ENCODE results near the gene MYO5B.
A peak's percentile ranks its signal among the peaks of the same experiment; 100 is the strongest.
"Not testable (repeated sequence)": the region's sequence is repeated elsewhere in the genome, so short reads cannot be mapped to it uniquely, and the experiment has no call there.

The MYO5B gene

GRCh38 chr18:50194631-50195532 lies at the start of gene MYO5B:
MYO5B (minus strand) TSS chr18:50195147; CDS start chr18:50194793, 354 bp downstream.
- no peak for DNase-seq (ENCODE audit: low spot score)

DNA sequence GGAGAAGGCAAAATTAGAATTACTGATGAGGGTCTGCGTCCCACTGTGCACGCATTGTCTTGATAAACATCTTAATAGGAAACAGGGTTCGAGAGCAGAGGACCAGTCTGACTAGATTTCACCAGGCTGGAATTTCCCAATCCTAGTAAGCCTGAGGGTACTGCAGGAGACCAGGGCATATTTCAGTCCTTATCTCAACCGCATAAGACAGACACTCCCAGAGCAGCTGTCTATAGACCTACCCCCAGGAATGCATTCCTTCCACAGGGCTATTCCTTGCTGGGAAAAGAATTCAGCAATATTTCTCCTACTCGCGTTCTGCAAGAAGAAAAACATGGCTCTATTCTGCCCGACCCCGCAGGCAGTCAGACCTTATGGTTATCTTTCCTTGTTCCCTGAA lies 46.8 kb upstream of the MYO5B start:
- DNase-seq (ENCODE audit: low spot score): not testable (repeated sequence)

DNA sequence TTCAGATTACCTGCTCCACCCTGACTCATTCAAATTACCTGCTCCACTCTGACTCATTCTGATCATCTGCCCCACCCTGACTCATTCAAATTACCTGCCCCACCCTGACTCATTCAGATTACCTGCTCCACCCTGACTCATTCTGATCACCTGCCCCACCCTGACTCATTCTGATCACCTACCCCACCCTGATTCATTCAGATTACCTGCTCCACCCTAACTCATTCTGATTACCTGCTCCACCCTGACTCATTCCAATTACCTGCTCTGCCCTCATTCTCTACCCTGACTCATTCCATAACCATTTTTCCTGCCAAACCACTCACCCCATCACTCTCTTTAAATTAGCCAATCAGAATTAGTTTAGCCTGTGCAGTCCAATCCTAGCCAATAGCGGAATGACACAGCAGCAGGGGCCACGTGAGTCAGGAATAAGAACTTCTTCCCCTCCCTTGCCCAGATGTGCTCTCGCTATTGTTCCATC lies 45.2 kb upstream of the MYO5B start:
- DNase-seq (ENCODE audit: low spot score): no peak

DNA sequence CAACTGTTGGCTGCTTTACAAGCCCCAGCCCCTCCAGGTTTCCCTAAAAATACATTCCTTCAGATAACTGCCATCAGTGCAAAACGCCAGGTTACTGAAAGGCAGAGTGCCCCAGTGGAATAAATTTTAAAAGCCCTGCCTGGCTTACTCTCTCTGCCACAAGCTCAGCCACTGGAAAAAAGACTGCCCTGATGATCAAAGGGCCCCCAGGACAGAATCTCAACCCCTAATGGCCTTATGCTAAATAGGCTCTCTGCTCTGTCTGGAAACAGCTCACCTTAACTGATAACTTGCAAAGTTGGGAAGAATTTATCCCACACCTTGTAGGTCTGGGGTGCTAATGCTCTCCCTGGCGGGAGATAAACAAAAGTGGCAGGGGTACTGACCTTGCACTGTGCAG lies 37.5 kb upstream of the MYO5B start:
- DNase-seq (ENCODE audit: low spot score): no peak

DNA sequence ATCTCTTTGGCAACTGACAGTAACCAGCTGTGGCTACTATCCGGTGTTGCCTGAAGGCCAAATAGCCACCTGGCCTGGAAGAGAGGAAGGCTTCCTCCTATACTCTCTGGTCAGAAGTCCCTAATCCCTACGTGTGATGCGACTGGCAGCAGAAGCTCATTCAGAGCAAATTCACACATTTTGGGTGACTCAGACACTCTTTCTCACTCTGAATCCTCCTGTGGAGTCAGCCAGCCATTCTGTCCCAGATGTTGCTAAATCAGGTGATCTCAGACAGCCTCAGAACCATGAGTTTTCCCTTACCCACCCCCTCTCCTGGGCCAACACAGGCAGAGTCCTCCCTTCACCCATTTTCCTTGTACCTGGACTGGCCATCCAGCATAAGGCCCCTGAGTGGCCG lies 36.7 kb upstream of the MYO5B start:
- no peak for DNase-seq (ENCODE audit: low spot score)

- not testable (repeated sequence) for DNase-seq (ENCODE audit: low spot score)
Measured at GRCh38 chr18:50220249-50220648, 25.3 kb upstream of the MYO5B start.

DNA sequence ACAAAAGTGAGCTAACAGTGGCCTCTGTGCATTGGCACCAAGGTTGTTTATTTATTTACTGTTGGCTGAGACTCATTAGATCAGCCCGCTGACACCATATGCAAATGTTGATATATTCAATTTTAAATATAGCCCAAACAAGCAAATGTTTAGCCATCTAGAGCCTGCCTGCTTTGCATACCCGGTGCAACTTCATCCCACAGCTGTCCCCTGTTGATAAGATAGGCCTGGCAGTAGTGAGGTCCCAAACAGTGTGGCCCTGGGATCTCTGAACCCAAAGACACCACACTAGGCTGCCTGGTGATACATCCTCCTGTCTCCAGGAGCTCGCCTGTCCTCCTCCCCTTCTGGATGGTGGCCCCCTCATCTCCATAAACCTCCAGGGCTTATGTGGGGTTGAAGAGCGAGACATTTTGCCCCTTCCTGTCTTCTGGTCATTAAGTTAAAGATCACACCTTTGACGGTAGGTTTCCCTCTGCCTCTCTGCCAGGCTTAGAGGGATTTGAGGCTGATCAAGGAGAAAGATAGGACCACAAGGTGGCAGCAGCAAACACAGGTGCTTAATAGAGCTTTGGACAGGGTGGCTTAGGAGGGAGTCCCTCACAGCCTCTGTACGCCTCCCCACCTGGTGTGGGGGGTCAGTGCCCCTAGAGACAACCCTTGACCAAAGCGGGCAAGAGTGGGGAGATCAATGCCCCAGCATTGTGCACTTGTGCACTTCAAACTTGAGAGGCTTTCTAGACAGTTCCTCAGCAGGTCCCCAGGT lies 23.7 kb upstream of the MYO5B start:
- no peak for DNase-seq (ENCODE audit: low spot score)

- DNase-seq (ENCODE audit: low spot score): no peak
Measured at GRCh38 chr18:50209311-50209710, 14.4 kb upstream of the MYO5B start.

DNA sequence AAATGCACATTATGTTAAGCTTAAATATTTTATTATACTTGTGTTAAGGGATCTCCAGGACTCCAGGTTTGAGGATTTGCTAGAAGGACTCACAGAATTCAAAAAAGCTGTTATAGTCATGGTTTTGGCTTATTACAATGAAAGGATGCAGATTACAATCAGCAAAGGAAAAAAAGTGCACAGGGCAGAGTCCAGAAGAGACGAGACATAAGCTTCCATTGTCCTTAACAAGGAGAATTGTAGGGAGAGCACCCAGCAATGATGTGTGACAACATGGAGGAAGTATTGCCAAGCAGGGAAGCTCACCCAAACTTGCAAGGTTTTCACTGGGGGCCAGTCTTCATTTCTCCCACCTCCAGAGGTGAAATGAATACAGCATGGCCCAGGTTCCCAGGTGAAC lies 12.8 kb upstream of the MYO5B start:
- DNase-seq (ENCODE audit: low spot score): no peak

- DNase-seq (ENCODE audit: low spot score): peak; percentile 23
Measured at GRCh38 chr18:50203801-50204604, 9.1 kb upstream of the MYO5B start.

DNA sequence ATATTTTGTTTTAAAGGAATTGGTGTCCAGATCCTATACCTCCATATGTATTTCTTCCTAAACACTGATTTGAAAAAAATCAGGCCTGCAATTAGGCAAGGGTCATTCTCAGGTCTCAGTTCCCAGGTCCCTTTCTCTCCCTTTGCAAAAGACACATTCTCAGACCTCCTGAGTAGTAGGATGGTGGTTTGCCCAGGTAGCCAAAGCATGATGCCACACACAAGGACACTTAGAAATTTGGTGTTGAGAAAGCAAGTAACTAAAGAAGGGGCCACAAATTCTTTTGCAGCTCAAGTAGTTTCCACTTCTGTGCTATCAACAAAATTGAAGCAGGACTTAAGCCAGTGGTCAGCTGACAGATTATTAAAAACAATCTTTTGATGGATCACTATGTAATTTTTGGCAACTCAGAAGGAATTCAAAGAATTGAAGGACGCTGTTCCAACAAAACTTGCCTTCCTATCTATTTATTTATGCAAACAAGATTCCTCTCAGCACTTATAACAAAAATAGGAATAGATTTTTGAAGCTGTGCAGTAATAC lies 6.6 kb upstream of the MYO5B start:
- no peak for DNase-seq (ENCODE audit: low spot score)

GRCh38 chr18:50199921-50200320 lies 5.0 kb upstream of the MYO5B start:
- DNase-seq (ENCODE audit: low spot score): no peak

DNA sequence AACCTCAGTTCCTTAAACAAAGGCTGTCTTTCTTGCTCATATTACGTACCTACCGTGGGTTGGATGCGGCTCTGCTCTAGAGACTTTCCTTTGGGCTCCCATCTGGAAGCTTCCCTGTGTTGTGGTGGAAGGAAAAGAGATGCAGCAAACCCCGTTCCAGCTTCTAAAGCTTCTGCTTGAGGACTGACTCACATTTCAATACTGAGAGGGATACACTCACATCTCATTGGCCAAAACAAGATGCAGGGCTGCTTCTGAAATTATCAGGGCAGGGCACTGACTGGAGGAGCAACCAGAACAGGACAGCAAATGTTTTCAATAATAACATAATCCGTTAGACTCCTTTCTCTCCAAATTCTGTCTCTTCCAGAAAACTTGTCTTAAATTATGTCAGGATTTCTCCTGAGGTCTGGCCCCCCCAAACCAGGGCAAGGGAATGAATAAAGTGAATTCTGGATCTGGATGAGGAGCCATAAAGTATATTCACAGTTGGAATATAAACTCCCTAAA lies 4.5 kb upstream of the MYO5B start:
- DNase-seq (ENCODE audit: low spot score): no peak

- no peak for DNase-seq (ENCODE audit: low spot score)
Measured at GRCh38 chr18:50196261-50196660, 1.3 kb upstream of the MYO5B start.

- no peak for DNase-seq (ENCODE audit: low spot score)
Measured at GRCh38 chr18:50195689-50196088, 742 bp upstream of the MYO5B start.

DNA sequence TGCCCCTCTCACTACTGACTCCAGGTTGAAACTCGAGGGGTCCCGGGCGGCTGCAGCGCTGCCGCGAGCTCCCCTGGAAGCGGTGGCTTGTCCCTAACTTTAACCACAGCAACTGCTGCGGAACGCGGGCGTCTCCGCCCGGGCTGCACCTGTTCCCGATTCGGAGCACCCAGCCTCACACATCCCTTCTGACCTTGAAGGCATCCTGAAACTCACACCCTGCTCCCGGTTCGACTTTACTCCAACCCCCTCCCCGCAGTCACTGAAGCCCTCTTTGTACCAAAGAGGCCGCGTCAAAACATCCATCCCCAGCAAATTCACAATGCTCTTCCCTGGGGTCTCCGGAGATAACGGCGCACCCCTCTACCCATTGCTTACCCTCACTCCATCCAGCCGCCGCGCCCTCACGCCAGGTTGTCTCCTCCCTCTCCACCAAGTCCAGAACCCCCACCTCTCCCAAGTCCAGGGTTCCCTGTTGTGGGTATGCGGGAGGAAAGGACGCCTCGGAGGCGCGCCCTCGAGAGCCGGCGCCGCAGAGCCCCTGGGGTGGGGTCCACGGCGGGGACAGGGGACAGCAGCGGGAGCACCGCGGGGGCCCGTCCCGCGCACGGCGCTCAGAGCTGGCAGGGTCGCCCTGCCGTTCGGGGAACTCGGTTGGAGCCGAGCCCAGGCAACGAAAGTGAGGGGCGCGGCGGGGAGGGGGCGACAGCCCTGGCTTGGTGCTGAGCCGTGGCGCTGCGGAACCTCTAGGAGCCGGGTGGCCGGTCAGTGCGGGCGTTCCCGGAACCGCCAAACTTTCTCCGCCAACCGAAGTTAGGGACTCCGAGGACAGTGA lies 934 bp downstream of the MYO5B start:
- DNase-seq (ENCODE audit: low spot score): no peak

DNA sequence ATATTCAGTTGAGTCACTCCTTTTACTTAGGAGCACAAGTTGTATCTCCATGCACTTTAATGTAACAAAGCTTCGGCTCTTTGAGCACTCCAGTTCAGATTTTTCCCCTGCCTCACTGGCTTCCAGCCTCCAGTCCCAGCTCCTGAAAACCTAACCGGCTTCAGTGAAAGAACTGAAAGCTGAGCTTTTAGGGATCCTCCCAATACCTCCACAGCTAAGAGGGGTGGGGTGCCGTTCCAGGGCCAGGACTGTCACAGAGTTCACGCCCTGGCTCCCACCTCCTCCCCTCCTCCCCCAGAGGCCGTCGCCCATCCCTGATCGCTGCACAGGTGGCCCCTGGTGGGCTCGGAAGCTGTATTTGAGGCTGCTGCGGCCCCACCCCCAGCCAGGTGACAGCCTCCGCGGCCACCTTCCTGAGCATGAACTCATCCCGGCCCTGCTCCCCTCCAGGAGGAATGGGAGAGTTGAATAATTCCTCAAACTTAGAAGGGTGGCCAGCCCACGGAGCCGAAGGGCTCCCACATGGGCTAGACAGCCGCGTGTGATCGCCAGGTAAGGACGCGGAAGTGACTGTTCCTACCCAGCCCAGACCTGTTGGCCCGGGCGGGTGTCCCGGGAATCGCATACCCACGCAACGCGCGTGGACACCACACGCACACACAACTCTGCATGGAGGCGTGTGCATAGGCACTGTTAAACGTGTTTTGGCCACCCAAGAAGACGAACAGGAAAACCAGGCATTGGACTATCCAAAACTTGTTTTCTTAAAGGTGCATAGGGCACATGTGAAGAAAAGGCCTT lies 1.8 kb downstream of the MYO5B start:
- no peak for DNase-seq (ENCODE audit: low spot score)

GRCh38 chr18:50190926-50191325 lies 4.0 kb downstream of the MYO5B start:
- no peak for DNase-seq (ENCODE audit: low spot score)

DNA sequence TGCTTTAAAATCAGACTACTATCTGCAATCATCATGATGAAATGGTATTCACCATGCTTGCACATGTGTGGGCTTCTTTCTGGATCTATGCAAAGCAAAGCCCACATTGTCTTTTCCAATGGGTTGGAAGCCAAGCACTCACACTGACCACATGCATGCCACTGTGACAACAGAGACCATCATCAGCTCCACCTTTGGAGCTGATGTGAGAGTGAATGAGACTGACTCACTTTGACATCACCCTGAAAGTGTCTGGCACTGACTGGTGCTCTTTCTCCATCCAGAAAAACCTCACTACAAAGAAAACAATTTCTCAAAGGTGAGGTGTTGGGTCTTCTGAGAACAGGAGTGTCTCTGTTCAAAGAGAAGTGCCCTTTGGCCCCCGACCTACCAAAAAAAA lies 4.7 kb downstream of the MYO5B start:
- DNase-seq (ENCODE audit: low spot score): no peak

DNA sequence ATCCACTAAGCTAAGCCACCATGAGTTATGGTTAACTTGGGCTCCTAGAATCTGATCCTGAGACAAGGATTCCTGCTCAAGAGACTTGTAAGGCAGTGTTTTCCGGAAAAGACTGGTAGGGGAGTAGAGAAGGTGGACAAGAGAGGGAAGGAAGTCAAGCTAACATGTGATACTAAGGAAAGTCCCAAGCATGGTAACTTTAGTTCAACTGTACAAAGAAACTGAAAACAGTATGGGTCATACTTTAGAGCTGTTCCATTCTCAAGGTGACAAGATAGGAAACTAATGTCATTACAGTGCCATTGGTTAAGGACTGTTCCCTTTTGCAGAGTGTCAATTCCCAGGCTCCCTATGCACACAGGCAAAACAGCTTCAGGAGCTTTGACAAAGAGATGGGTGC lies 5.8 kb downstream of the MYO5B start:
- DNase-seq (ENCODE audit: low spot score): no peak
